Right atrium auricular region (tissue), 2 donors: Measurements from ENCODE around the gene USP54. TPM values are rescaled to one million over a fixed set of nuclear protein-coding genes. Genes with fewer than 3 reads are reported as not detected.

Experiments used
- DNase-seq: peaks from one replicate; pipeline ENCODE4 v3.0.0-alpha.2; 2019; ENCODE audit warnings: low spot score
- H3K27ac ChIP-seq, 2 donors: fragments of 200-600 bp; sonication (generic); 1 replicate in 1 of 2; 2 replicates in 1 of 2; pipeline ENCODE4 v1.5.1; 2016 to 2019
- H3K27me3 ChIP-seq, 2 donors: fragments of 200-600 bp; sonication (generic); one replicate each; pipeline versions ENCODE4 v1.5.1 to v1.6.0; 2017 to 2019
- H3K36me3 ChIP-seq: fragments of 200-600 bp; sonication (generic); one replicate; pipeline ENCODE4 v1.5.1; 2016
- H3K4me1 ChIP-seq, 2 donors: fragments of 200-600 bp; sonication (generic); one replicate each; pipeline versions ENCODE4 v1.5.1 to v1.6.0; 2017 to 2019
- H3K4me3 ChIP-seq, 2 donors: fragments of 200-600 bp; sonication (generic); 1 replicate in 1 of 2; 2 replicates in 1 of 2; pipeline ENCODE4 v1.5.1; 2017 to 2019; ENCODE audit warnings: mild to moderate bottlenecking in 1 of 2, moderate library complexity in 1 of 2
- H3K9me3 ChIP-seq, 2 donors: fragments of 200-600 bp; sonication (generic); one replicate each; pipeline ENCODE4 v1.5.1; 2019
- total RNA-seq, 2 donors: library from RNA; depleted of rRNA; stranded (reverse); fragments of >200 nt; gene quantifications; one replicate each; pipeline ENCODE4 v1.1.0, GENCODE V29; 2016
- TF ChIP-seq, protein P1 (sequence below), 2 donors: fragments of 200-600 bp; sonication (generic); IDR thresholded peaks; one replicate each; pipeline ENCODE4 v1.5.1; 2019; ENCODE audit warnings: antibody characterized with exemption in 2 of 2

The USP54 gene
- total RNA-seq, 2 donors from 2014 or later: 22.3 to 24.3 TPM

DNA sequence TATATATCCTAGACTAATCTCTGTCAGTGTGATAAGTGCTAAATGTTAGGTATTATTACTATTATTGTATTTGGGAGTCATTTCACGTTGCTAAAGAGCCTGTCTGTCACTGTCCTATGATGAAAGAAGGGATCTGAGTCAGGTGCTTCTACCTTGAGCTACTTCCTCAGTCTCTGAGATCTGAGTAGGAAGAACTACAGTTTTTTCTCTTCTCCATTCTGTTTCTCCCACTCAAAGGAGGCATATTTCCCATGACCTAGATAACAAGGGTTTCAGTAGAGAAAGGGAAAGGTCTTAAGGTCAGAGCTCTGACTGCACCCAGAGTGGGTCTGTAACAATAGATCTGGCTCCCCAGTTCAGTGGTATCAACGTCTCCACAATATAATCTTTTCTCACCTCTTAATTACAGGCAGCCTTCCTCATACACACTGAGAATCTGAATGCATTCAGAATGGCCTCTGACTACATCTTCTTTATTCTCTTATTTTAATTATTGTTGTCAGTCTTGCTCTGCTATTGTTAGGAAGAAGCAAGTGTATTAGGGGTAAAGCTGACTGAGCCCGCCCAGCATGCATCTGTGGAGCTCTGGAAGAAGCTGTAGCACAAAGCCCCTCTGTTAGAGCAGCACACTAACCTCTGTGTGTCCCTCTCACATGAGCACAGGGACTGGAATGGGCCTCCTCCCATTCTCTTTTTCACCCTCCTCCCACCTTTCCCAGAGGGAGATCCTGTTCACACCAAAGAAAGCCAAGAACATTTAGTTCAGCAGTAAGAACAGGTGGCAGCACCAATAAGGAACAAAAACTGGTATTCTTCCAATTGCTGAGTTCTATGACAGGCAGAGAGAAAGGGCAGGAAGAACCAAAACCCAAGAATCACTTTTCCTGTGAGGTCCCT is 38.1 kb downstream of the USP54 start:
- peak overlapping the region; percentile 41 to 48 for H3K27ac ChIP-seq
- peaks cover 0 to 21% of the 10 kb centered on the region in 2 donors for H3K4me1 ChIP-seq
- no peaks in the 10 kb centered on the region for H3K27me3 ChIP-seq
- no peaks in the 10 kb centered on the region for H3K9me3 ChIP-seq
- DNase-seq: no peak
- no peaks in the 10 kb centered on the region for H3K36me3 ChIP-seq
- TF ChIP-seq, protein P1, sequence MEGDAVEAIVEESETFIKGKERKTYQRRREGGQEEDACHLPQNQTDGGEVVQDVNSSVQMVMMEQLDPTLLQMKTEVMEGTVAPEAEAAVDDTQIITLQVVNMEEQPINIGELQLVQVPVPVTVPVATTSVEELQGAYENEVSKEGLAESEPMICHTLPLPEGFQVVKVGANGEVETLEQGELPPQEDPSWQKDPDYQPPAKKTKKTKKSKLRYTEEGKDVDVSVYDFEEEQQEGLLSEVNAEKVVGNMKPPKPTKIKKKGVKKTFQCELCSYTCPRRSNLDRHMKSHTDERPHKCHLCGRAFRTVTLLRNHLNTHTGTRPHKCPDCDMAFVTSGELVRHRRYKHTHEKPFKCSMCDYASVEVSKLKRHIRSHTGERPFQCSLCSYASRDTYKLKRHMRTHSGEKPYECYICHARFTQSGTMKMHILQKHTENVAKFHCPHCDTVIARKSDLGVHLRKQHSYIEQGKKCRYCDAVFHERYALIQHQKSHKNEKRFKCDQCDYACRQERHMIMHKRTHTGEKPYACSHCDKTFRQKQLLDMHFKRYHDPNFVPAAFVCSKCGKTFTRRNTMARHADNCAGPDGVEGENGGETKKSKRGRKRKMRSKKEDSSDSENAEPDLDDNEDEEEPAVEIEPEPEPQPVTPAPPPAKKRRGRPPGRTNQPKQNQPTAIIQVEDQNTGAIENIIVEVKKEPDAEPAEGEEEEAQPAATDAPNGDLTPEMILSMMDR (IDR thresholded peaks at IDR 0.05): no peak
- H3K4me3 ChIP-seq: no peak overlapping the region

DNA sequence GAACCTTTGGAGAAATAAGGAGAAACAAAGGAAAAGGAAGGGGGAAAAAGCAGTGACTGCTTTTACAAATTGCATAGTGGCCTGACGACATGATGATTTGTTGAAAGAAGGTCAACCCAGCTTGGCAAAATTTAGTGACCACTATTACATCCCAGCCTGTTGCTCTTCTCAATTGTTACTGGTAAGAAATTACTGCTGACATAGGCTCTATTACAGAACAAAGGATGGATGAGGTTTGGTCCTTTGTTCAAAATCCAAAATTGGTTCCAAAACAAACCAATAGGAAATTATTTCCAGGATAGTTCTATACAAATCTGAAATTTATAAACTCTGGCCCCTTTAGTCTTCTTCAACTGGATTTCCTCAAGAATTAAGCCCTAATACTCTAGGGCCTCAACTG is 39.6 kb downstream of the USP54 start:
- no peak for DNase-seq
- Histone ChIP-seq H3K4me1 (peaks cover 0 to 21% of the 10 kb centered on the region in 2 donors), H3K27me3 (no peaks in the 10 kb centered on the region), H3K27ac (no peak overlapping the region), H3K4me3 (no peak overlapping the region), H3K36me3 (no peaks in the 10 kb centered on the region), H3K9me3 (no peaks in the 10 kb centered on the region)
- TF ChIP-seq, protein P1 (IDR thresholded peaks at IDR 0.05): no peak

DNA sequence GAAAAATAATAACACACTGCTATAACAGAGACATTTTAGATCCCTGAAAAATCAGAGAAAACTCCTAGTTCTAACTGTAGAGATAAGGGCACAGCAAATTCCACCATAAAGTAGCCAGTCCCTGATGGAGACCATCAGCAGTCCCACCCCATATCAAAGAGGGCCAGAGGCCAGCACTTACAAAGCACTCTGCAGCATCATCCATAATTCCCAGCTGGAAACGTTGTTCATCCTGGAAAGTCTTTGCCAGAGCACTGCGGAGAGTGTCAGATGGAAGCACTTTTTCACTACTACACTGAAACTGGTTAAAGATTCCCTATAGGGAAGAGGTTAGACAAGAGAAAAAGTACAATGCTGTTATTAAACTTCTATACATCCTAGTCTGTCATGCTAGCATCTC is 45.8 kb downstream of the USP54 start:
- H3K9me3 ChIP-seq: no peaks in the 10 kb centered on the region
- no peaks in the 10 kb centered on the region for H3K4me1 ChIP-seq
- no peaks in the 10 kb centered on the region for H3K27me3 ChIP-seq
- no peak overlapping the region for H3K27ac ChIP-seq
- TF ChIP-seq, protein P1 (IDR thresholded peaks at IDR 0.05): no peak
- H3K36me3 ChIP-seq: peaks cover 23% of the 10 kb centered on the region
- no peak overlapping the region for H3K4me3 ChIP-seq
- no peak for DNase-seq

DNA sequence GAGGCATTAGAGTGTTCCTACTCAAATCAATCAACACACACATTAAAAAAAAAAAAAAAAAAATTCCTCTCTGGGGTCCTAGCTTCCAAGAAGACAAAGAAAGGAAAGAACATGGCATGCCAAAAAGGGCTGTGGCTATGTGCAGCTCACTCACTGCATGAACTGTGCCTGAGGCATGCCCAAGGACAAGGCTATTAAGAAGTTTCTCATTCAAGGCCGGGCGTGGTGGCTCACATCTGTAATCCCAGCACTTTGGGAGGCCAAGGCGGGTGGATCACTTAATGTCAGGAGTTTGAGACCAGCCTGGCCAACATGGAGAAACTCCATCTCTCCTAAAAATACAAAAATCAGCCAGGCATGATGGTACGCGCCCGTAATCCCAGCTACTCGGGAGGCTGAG is 53.4 kb downstream of the USP54 start:
- Histone ChIP-seq H3K4me1 (no peaks in the 10 kb centered on the region), H3K36me3 (peaks cover 31% of the 10 kb centered on the region), H3K27ac (no peak overlapping the region), H3K27me3 (no peaks in the 10 kb centered on the region), H3K9me3 (no peaks in the 10 kb centered on the region), H3K4me3 (no peak overlapping the region)
- TF ChIP-seq, protein P1 (IDR thresholded peaks at IDR 0.05): no peak
- no peak for DNase-seq

DNA sequence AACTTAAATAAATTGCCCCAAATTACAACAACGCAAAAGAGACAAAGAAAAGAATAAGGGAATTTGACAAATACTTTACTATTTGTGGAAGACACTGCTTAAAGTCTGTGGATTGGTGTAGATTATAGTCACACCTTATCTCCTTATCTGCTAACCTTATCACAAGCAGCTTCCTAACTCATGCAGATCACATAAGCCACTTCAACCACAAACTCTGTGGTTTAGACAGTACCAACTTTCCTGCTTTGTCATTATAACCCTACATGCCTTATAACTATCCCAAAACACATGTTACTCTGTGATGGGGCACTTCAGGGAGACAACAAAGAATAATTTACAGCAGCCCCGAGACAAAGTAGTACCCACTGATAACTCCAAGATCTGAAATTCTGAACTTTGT is 53.9 kb downstream of the USP54 start:
- H3K27ac ChIP-seq: no peak overlapping the region

More for the DNA sequence above, 53.9 kb downstream of the USP54 start:
- Histone ChIP-seq H3K9me3 (no peaks in the 10 kb centered on the region), H3K4me3 (no peak overlapping the region), H3K27me3 (no peaks in the 10 kb centered on the region), H3K4me1 (no peaks in the 10 kb centered on the region), H3K36me3 (peaks cover 26% of the 10 kb centered on the region)
- no peak for DNase-seq
- TF ChIP-seq, protein P1 (IDR thresholded peaks at IDR 0.05): no peak
